Nephron (organoid): ENCODE data around the gene INHBE.

Source experiments
- H3K27ac Mint-ChIP-seq, 3 experiments: 2 replicates each; pipeline ENCODE4 v1.8.0; 2020; ENCODE audit warnings: mixed read lengths in 3 of 3, mild to moderate bottlenecking in 2 of 3, moderate library complexity in 1 of 3
- H3K27me3 Mint-ChIP-seq: 2 replicates; pipeline ENCODE4 v1.8.0; 2021; ENCODE audit warnings: low read depth, mild to moderate bottlenecking, moderate library complexity, mixed read lengths
- H3K36me3 Mint-ChIP-seq: 2 replicates; pipeline ENCODE4 v1.8.0; 2020; ENCODE audit warnings: low read depth, mixed read lengths
- H3K4me1 Mint-ChIP-seq: 2 replicates; pipeline ENCODE4 v1.8.0; 2020; ENCODE audit warnings: mixed read lengths
- H3K4me3 Mint-ChIP-seq, 3 experiments: 2 replicates each; pipeline ENCODE4 v1.8.0; 2020; ENCODE audit warnings: mild to moderate bottlenecking in 3 of 3, mixed read lengths in 3 of 3, moderate library complexity in 2 of 3
- H3K9me3 Mint-ChIP-seq: 2 replicates; pipeline ENCODE4 v1.8.0; 2020; ENCODE audit warnings: mixed read lengths
- TF ChIP-seq, protein P1 (sequence below), 3 experiments: fragments of 200-600 bp; sonication (generic); IDR thresholded peaks; one replicate each; pipeline ENCODE4 v1.5.0; 2021; ENCODE audit warnings: antibody characterized with exemption in 3 of 3; ENCODE audit not compliant: unreplicated experiment in 3 of 3

The INHBE gene

DNA sequence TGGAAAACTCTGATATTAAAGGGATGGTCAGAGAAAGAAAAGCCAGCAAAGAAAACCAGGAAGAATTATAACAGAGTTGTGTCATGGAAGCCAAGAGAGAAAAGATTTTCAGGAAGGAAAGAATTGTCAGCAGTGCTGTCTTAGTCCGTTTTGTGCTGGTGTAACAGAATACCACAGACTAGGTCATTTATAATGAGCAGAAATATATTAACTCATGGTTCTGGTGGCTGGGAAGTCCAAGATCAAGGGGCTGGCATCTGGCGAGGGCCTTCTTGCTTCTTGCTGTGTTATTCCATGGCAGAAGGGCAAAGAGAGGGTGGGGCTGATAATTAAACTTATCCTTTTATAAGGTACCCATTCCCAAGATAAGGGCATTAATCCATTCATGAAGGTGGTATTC is 6.4 kb upstream of the INHBE start:
- peaks cover 18% of the 10 kb centered on the region for H3K4me1 Mint-ChIP-seq
- H3K36me3 Mint-ChIP-seq = no peaks in the 10 kb centered on the region
- TF ChIP-seq, protein P1, sequence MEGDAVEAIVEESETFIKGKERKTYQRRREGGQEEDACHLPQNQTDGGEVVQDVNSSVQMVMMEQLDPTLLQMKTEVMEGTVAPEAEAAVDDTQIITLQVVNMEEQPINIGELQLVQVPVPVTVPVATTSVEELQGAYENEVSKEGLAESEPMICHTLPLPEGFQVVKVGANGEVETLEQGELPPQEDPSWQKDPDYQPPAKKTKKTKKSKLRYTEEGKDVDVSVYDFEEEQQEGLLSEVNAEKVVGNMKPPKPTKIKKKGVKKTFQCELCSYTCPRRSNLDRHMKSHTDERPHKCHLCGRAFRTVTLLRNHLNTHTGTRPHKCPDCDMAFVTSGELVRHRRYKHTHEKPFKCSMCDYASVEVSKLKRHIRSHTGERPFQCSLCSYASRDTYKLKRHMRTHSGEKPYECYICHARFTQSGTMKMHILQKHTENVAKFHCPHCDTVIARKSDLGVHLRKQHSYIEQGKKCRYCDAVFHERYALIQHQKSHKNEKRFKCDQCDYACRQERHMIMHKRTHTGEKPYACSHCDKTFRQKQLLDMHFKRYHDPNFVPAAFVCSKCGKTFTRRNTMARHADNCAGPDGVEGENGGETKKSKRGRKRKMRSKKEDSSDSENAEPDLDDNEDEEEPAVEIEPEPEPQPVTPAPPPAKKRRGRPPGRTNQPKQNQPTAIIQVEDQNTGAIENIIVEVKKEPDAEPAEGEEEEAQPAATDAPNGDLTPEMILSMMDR (IDR thresholded peaks at IDR 0.05; ENCODE audit: unreplicated experiment in 3 of 3) = no peak
- H3K9me3 Mint-ChIP-seq = no peaks in the 10 kb centered on the region
- no peaks in the 10 kb centered on the region for H3K27me3 Mint-ChIP-seq
- no peak overlapping the region for H3K4me3 Mint-ChIP-seq
- H3K27ac Mint-ChIP-seq = no peak overlapping the region

DNA sequence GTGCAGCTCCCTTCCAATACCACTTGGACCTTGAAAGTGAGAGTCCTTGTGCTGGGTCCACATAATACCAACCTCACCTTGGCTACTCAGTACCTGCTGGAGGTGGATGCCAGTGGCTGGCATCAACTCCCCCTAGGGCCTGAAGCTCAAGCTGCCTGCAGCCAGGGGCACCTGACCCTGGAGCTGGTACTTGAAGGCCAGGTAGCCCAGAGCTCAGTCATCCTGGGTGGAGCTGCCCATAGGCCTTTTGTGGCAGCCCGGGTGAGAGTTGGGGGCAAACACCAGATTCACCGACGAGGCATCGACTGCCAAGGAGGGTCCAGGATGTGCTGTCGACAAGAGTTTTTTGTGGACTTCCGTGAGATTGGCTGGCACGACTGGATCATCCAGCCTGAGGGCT is 5.7 kb upstream of the INHBE start:
- Mint-ChIP-seq H3K4me3 (no peak overlapping the region), H3K9me3 (no peaks in the 10 kb centered on the region), H3K4me1 (peaks cover 18% of the 10 kb centered on the region), H3K36me3 (no peaks in the 10 kb centered on the region), H3K27me3 (no peaks in the 10 kb centered on the region), H3K27ac (no peak overlapping the region)
- TF ChIP-seq, protein P1 (IDR thresholded peaks at IDR 0.05; ENCODE audit: unreplicated experiment in 3 of 3) = no peak

DNA sequence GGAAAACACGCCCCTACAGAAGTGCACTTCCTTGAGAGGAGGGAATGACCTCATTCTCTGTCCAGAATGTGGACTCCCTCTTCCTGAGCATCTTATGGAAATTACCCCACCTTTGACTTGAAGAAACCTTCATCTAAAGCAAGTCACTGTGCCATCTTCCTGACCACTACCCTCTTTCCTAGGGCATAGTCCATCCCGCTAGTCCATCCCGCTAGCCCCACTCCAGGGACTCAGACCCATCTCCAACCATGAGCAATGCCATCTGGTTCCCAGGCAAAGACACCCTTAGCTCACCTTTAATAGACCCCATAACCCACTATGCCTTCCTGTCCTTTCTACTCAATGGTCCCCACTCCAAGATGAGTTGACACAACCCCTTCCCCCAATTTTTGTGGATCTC is 5.0 kb upstream of the INHBE start:
- Mint-ChIP-seq H3K27ac (no peak overlapping the region), H3K9me3 (no peaks in the 10 kb centered on the region), H3K4me3 (no peak overlapping the region), H3K36me3 (no peaks in the 10 kb centered on the region), H3K27me3 (no peaks in the 10 kb centered on the region), H3K4me1 (peaks cover 25% of the 10 kb centered on the region)
- TF ChIP-seq, protein P1 (IDR thresholded peaks at IDR 0.05; ENCODE audit: unreplicated experiment in 3 of 3) = no peak

DNA sequence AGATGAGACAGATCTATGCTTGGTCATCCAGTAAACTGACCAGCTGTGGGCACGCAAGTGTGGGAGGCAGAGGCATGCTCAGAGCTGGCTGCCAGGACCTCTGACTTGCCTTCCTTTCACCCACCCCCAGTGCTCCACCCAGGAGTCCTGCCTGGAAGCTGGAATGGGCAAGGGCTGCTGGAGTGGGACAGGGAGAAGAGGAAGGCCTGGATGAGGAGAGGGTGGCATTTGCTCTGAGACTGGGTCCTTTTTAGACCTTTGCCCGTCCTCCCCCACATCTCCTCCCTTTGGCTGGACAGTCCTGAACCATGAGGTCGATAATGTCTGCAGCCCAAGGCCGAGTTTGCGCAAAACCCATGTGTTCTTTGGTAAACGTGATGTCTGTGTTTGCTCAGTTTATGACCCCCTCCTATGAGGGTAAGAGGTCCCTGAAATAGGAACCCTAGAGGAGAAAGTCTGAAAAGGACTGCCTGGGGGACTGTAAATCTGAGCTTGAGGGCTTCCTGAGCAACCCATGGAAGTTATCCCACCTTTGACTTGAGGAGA is 3.8 kb upstream of the INHBE start:
- Mint-ChIP-seq H3K4me1 (peaks cover 37% of the 10 kb centered on the region), H3K4me3 (no peak overlapping the region), H3K36me3 (no peaks in the 10 kb centered on the region), H3K27me3 (peaks cover 4% of the 10 kb centered on the region), H3K9me3 (no peaks in the 10 kb centered on the region), H3K27ac (no peak overlapping the region)
- TF ChIP-seq, protein P1 (IDR thresholded peaks at IDR 0.05; ENCODE audit: unreplicated experiment in 3 of 3) = no peak

DNA sequence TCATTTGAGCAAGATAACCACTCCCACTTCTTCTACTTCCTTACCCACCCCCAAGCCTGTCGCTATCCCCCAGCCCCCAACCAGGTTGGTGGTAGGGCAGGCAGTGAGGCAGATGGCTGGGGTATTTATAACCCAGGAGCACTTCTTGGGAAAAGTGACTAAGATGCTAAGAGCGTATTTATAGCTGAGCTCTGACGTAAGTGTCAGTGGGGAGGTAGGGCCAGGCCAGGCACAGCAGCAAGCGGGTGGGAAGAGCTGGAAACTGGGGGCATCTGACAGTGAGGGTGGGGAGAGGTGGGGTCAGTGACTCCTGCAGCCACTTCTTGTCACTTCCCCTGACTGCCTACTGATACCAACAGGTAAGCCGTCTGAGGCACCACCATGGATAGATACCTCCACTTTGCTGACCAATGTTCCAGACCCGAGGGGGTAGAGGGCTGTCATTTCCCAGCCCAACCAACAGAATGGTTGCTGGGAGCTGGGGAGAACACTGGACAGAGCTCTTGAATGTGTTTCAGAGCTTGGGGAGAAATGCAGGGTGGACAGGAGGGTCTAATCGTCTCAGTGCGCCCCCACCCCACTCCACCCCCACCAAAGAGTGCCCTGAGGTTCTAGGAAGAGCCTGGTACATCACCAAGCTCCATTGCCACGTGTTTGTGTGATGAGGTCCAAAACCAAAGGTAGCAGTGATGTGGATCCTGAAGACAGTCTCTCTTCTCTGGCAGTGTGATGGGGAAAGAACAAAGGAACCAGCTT is 2.7 kb upstream of the INHBE start:
- Mint-ChIP-seq H3K4me3 (no peak overlapping the region), H3K9me3 (no peaks in the 10 kb centered on the region), H3K27ac (peak overlapping the region; percentile 38 to 69 (median 58)), H3K4me1 (peaks cover 43% of the 10 kb centered on the region), H3K27me3 (peaks cover 4% of the 10 kb centered on the region), H3K36me3 (no peaks in the 10 kb centered on the region)
- TF ChIP-seq, protein P1 (IDR thresholded peaks at IDR 0.05; ENCODE audit: unreplicated experiment in 3 of 3) = no peak
